ENCODE data around the gene NHEJ1. TPM values are rescaled to one million over a fixed set of nuclear protein-coding genes. Genes with fewer than 3 reads are reported as not detected.

The NHEJ1 gene
- total and polyA plus RNA-seq, 2 of the 13 experiments (the other 11 are each of a cell fraction or from before 2014, with no cell fraction given): 30.0 to 30.7 TPM

DNA sequence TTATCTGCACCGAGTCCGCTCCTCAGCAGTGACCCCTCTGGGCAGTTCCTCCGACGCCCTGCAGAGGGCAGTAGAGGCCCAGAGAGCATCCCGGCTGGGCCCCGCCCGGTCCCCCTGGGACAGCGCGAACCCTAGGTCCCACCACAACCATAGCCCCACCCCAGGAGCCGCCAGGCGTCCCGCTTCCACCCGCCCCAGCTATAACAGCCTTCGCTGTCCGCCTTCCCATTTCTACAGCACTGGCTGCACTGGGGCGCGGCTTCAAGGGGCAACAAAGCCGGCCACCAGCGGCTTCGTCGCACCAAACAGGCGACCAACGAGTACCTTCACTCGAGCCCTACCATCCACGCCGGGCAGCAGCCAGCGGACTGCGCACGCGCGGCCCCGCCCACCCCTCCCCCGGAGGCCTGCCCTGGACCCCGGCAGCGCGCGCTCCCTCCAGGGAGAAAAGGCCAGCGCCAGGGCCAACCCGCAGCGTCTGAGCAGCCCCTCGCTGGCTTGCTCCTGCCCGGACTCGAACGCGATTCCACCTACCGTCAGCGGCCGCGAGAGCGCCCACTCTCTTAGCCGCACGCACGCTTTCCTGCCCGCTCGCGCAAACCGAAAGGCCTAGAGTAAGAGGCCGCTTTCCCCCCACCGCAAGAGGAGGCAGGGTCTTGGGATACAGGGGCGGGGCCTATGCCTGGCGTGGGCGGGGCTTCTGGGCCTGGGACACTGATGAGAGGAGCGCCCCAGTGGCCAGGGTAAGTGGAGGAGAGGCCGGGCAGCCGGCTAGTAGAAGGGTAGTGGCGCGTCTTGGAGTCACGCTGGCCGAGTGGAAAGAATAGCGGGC, at the start of gene NHEJ1 (continued):
- TF ChIP-seq, protein P1, sequence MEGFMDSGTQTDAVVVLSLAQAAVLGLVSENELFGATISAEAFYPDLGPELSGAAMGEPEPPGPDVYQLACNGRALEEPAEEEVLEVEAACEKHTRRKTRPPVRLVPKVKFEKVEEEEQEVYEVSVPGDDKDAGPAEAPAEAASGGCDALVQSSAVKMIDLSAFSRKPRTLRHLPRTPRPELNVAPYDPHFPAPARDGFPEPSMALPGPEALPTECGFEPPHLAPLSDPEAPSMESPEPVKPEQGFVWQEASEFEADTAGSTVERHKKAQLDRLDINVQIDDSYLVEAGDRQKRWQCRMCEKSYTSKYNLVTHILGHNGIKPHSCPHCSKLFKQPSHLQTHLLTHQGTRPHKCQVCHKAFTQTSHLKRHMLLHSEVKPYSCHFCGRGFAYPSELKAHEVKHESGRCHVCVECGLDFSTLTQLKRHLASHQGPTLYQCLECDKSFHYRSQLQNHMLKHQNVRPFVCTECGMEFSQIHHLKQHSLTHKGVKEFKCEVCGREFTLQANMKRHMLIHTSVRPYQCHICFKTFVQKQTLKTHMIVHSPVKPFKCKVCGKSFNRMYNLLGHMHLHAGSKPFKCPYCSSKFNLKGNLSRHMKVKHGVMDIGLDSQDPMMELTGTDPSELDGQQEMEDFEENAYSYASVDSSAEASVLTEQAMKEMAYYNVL (CRISPR knock-in tag; IDR thresholded peaks at IDR 0.05; ENCODE audit: borderline replicate concordance): peak; percentile 72; the same call in 1 of the 2 replicates
- no peak for TF ChIP-seq ESRRA (CRISPR knock-in tag; IDR thresholded peaks at IDR 0.05; ENCODE audit: low read depth)
- peak; percentile 87 for TF ChIP-seq TBX2 (CRISPR knock-in tag; IDR thresholded peaks at IDR 0.05; ENCODE audit: borderline replicate concordance)
- no peak for TF ChIP-seq ZNF790 (CRISPR knock-in tag; IDR thresholded peaks at IDR 0.05; ENCODE audit: borderline replicate concordance)
- TF ChIP-seq ZFP37 (CRISPR knock-in tag; IDR thresholded peaks at IDR 0.05; ENCODE audit: borderline replicate concordance): peak; percentile 95; the same call in 1 of the 2 replicates
- peak; percentile 54; the same call in 1 of the 2 replicates for TF ChIP-seq LCORL (IDR thresholded peaks at IDR 0.05)
- peak; percentile 93 for TF ChIP-seq LCORL (CRISPR knock-in tag; IDR thresholded peaks at IDR 0.05)
- no peak for TF ChIP-seq RFX1 (IDR thresholded peaks at IDR 0.05)
- no peak; the same call in 1 of the 2 replicates for TF ChIP-seq STAT5B (CRISPR knock-in tag; IDR thresholded peaks at IDR 0.05)
- TF ChIP-seq, protein P2, sequence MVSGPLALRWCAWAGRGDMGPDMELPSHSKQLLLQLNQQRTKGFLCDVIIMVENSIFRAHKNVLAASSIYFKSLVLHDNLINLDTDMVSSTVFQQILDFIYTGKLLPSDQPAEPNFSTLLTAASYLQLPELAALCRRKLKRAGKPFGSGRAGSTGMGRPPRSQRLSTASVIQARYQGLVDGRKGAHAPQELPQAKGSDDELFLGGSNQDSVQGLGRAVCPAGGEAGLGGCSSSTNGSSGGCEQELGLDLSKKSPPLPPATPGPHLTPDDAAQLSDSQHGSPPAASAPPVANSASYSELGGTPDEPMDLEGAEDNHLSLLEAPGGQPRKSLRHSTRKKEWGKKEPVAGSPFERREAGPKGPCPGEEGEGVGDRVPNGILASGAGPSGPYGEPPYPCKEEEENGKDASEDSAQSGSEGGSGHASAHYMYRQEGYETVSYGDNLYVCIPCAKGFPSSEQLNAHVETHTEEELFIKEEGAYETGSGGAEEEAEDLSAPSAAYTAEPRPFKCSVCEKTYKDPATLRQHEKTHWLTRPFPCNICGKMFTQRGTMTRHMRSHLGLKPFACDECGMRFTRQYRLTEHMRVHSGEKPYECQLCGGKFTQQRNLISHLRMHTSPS (CRISPR knock-in tag; IDR thresholded peaks at IDR 0.05; ENCODE audit: low read depth): peak; percentile 64
- TF ChIP-seq GPN1 (CRISPR knock-in tag; IDR thresholded peaks at IDR 0.05; ENCODE audit: borderline replicate concordance): peak; percentile 55; the same call in 1 of the 2 replicates
- peak; percentile 20; the same call in 1 of the 2 replicates for TF ChIP-seq TSC22D2 (CRISPR knock-in tag; IDR thresholded peaks at IDR 0.05; ENCODE audit: borderline replicate concordance)
- TF ChIP-seq MXD4 (CRISPR knock-in tag; IDR thresholded peaks at IDR 0.05): peak; percentile 77
- no peak for TF ChIP-seq SCMH1 (CRISPR knock-in tag; IDR thresholded peaks at IDR 0.05; ENCODE audit: borderline replicate concordance)
- TF ChIP-seq, protein P3, sequence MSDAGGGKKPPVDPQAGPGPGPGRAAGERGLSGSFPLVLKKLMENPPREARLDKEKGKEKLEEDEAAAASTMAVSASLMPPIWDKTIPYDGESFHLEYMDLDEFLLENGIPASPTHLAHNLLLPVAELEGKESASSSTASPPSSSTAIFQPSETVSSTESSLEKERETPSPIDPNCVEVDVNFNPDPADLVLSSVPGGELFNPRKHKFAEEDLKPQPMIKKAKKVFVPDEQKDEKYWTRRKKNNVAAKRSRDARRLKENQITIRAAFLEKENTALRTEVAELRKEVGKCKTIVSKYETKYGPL (CRISPR knock-in tag; IDR thresholded peaks at IDR 0.05): 0 out of 2 replicates have a peak, but pooled peaks have one; percentile 57
- TF ChIP-seq, protein P4, sequence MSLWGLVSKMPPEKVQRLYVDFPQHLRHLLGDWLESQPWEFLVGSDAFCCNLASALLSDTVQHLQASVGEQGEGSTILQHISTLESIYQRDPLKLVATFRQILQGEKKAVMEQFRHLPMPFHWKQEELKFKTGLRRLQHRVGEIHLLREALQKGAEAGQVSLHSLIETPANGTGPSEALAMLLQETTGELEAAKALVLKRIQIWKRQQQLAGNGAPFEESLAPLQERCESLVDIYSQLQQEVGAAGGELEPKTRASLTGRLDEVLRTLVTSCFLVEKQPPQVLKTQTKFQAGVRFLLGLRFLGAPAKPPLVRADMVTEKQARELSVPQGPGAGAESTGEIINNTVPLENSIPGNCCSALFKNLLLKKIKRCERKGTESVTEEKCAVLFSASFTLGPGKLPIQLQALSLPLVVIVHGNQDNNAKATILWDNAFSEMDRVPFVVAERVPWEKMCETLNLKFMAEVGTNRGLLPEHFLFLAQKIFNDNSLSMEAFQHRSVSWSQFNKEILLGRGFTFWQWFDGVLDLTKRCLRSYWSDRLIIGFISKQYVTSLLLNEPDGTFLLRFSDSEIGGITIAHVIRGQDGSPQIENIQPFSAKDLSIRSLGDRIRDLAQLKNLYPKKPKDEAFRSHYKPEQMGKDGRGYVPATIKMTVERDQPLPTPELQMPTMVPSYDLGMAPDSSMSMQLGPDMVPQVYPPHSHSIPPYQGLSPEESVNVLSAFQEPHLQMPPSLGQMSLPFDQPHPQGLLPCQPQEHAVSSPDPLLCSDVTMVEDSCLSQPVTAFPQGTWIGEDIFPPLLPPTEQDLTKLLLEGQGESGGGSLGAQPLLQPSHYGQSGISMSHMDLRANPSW (CRISPR knock-in tag; IDR thresholded peaks at IDR 0.05; ENCODE audit: borderline replicate concordance): no peak; the same call in 1 of the 2 replicates
- no peak for TF ChIP-seq CREM (IDR thresholded peaks at IDR 0.05)
- no peak for TF ChIP-seq CREM (CRISPR knock-in tag; IDR thresholded peaks at IDR 0.05)
- TF ChIP-seq RBFOX2 (IDR thresholded peaks at IDR 0.05; ENCODE audit: low read depth, low read length): peak; percentile 97
- TF ChIP-seq ZNF121 (CRISPR knock-in tag; IDR thresholded peaks at IDR 0.05): no peak
- TF ChIP-seq ZNF839 (CRISPR knock-in tag; IDR thresholded peaks at IDR 0.05; ENCODE audit: borderline replicate concordance): peak; percentile 97
- TF ChIP-seq KLF9 (CRISPR knock-in tag; IDR thresholded peaks at IDR 0.05; ENCODE audit: low read depth): peak; percentile 38; the same call in 1 of the 2 replicates

All from HepG2 (cell line).